ENCODE measurements around the gene AGXT.

AGXT gene

DNA sequence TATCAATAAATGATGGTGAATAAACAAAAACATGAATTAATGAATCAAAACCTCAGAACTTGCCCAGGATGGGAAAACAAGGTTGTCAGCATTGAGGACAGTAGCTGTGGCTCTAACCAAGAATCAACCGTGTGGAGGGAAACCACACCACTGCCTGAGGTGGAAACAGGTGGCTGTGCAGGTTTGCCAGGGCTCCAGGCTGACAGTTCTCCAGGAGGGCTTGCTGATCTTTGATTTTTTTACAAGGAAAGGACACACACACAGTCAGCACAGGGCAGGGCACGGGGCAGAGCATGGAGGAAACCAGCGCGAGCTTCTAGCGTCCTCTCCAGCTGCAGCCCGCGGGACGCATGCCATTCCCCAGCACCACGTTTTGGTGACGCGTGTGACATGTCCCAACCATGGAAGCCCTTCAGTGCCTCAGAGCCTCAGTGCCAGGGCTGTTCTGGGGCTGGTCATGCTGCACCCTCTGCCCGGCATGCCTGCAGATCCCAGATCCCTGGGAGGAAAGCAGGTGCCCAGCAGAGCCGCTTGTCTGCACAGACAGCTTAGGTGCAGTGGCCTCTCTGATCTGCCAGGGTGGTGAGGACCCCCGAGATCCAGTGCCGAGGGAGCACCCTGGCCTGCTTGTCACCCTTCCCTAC lies 15.8 kb upstream of the AGXT start:
- no peak for ATAC-seq
- no peak overlapping the region for H3K4me3 Mint-ChIP-seq
- peaks cover 0 to 8% of the 10 kb centered on the region in 2 donors for H3K9me3 Mint-ChIP-seq
- H3K4me1 Mint-ChIP-seq, result no peaks in the 10 kb centered on the region
- H3K27me3 Mint-ChIP-seq, result peaks cover 8% of the 10 kb centered on the region
- no peak overlapping the region for H3K27ac Mint-ChIP-seq
- DNase-seq, result no peak

DNA sequence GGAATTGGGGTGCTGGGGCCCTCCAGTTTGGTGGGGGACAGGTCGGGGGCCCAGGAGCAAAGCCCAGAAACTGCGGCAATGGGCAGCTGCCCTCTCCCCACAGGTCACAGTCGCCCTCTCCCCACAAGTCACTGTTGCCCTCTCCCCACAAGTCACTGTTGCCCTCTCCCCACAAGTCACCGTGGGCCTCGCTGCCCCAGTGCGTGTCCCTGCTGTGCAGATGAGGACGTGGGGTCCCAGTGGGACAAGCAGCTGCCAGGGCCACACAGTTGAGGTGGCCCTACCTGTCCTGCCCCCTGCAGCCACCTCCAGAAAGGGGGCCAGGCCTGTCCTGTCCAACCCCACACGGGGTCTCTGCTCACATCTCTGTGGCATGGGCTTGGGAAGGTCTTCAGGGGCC lies 13.0 kb upstream of the AGXT start:
- DNase-seq (no peak), ATAC-seq (no peak)
- Mint-ChIP-seq H3K9me3 (peaks cover 0 to 8% of the 10 kb centered on the region in 2 donors), H3K4me1 (no peaks in the 10 kb centered on the region), H3K4me3 (no peak overlapping the region), H3K27me3 (peaks cover 8% of the 10 kb centered on the region), H3K27ac (no peak overlapping the region)

DNA sequence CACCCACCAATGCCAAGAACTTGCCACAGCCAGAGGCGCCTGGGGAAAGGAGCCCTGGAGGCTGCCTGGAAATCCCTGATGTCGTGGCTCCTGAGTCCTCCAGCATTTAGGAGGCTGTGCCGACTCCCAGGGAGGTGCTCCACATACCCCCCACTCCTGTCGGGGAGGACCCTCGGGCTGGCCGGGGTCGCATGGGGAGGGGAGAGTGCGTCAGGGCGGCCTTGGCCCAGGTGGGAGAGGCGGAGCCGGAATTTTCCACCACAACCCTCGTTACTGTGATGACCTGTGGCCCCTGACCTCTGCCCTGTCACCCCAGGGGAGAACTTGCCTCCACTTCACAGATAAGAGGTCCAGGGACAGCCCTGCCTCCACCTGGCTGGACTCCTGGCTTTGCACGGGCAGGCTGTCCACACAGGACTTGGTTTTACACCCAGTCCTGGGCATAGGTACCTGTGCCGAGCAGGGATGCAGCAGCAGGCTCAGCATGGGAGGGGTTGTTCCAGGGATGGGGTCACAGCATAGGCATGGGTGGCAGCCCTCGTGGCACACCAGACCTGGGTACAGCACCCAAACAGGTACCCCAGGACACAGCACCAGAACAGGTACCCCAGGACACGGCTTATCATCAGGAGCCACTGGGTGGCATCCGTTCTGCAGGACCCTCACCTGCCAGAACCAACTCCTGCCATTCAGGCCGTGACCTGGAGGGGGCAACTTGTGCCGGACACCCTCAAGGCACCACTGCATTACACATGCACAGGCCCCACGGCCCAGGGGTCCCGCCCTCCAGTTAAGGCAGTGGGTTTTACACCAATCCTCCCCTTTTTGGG lies 12.3 kb upstream of the AGXT start:
- peaks cover 8% of the 10 kb centered on the region for H3K27me3 Mint-ChIP-seq

DNA sequence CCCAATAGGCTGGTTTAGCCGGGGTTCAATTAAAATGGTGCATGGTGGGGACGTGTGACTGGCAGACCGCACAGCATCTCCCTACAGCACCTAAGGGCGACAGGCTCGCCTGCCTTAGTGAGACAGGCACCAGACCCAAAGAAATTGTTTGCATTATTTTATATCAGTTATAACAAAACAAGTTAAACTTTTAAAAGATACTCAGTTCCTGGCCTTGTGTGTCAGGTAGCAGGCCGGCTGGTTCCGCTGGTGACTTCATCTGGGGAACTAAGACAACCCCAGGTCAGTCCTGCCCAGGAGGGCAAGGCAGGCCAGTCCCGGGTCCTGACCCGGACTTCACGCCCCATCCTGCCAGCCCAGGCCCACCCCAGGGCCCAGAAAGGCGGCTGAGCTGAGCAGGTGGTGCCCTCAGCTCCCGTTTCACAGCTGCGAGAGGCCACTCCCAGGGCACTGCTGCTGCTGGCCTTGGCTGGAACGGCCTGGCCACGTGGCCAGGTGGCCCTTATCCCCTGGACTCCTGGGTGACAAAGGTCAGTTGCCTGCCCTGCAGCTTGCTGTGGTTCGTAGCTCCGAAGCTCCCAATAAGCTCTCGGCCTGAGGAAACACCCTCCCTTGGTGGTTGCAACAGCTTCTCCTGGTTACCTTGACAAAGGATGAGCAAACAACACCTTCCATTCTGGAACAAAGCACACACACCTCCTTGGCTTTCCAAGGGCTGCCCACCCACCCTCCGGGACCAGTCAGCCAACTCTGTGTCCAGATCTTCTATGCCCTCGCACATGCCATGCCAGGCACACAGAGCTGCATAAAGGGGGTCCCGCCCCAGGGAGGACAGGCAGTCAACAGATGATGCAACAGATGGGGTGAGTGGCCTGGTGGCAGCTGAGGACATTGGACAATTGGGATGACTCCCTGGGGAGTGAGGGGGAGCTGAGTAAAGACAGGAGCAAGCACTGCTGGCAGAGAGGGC lies 11.3 kb upstream of the AGXT start:
- ATAC-seq (no peak), DNase-seq (no peak)
- H3K4me1 Mint-ChIP-seq, result no peaks in the 10 kb centered on the region
- no peak overlapping the region for H3K4me3 Mint-ChIP-seq
- H3K27me3 Mint-ChIP-seq, result peaks cover 3% of the 10 kb centered on the region
- H3K9me3 Mint-ChIP-seq, result peaks cover 0 to 8% of the 10 kb centered on the region in 2 donors
- no peak overlapping the region for H3K27ac Mint-ChIP-seq

More for the DNA sequence above, 12.3 kb upstream of the AGXT start:
- Mint-ChIP-seq H3K4me1 (no peaks in the 10 kb centered on the region), H3K27ac (no peak overlapping the region), H3K9me3 (peaks cover 0 to 8% of the 10 kb centered on the region in 2 donors), H3K4me3 (no peak overlapping the region)
- DNase-seq, result no peak
- ATAC-seq, result no peak

DNA sequence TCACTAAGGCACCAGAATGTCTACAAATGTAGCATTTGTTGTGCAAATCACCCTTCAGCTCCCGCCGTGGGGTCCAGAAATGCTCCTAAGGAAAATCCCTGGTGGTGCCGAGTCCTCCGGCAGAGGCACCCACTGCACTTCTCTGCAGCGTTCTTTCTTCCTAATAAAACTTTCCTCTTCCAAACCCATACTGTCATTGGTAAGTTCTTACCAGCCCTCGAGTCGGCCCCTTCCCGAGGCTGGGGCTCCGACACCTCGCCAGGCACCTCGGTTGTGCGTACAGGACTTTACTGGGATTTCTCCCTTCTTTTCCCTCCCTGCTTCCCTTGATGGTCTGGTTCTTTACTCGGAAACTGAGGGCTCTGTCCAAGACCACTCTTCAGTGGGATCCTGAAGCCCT lies 10.3 kb upstream of the AGXT start:
- DNase-seq (no peak), ATAC-seq (no peak)
- Mint-ChIP-seq H3K4me3 (no peak overlapping the region), H3K27ac (no peak overlapping the region), H3K9me3 (peaks cover 0 to 8% of the 10 kb centered on the region in 2 donors), H3K27me3 (peaks cover 3% of the 10 kb centered on the region), H3K4me1 (no peaks in the 10 kb centered on the region)

DNA sequence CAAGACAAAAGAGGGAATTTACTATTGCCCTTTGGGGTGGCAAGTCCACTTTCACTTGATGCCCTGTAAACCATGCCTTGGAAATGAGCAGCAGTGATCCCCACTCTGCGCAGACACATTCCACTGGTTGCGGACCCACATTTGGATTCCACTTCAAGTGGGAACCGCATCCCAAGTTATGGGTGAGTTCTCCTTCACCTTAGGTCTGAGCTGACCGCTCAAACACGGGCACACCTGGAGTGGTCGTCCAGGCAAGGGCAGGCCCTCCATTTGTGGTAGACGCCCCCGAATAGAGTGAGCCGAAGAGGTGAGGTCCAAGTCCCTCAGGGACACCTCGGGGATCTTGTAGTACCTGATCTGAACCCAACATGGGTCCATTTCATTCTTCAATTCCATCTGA lies 9.8 kb upstream of the AGXT start:
- H3K27ac Mint-ChIP-seq, result no peak overlapping the region
- no peaks in the 10 kb centered on the region for H3K4me1 Mint-ChIP-seq
- peaks cover 0 to 8% of the 10 kb centered on the region in 2 donors for H3K9me3 Mint-ChIP-seq
- H3K27me3 Mint-ChIP-seq, result peaks cover 9% of the 10 kb centered on the region
- H3K4me3 Mint-ChIP-seq, result no peak overlapping the region
- DNase-seq, result no peak
- no peak for ATAC-seq

DNA sequence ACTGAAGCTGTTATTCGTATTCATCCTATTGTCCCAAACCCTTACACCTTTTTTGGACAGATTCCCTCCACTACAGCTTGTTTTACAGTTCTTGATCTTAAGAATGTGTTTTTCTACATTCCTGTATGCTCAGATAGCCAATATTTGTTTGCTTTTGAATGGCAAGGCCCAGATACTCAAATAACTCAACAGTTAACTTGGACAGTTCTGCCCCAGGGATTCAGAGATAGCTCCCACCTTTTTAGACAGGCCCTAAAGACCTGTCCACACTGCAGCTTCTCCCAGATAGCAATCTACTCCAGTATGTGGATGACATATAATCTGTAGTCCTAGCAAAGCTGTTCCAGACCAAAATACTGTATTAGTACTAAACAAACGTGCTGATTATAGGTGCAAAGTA lies 7.1 kb upstream of the AGXT start:
- H3K4me1 Mint-ChIP-seq, result no peaks in the 10 kb centered on the region
- H3K27me3 Mint-ChIP-seq, result peaks cover 15% of the 10 kb centered on the region
- no peak overlapping the region for H3K4me3 Mint-ChIP-seq
- ATAC-seq, result no peak
- H3K9me3 Mint-ChIP-seq, result no peaks in the 10 kb centered on the region
- no peak for DNase-seq
- no peak overlapping the region for H3K27ac Mint-ChIP-seq

DNA sequence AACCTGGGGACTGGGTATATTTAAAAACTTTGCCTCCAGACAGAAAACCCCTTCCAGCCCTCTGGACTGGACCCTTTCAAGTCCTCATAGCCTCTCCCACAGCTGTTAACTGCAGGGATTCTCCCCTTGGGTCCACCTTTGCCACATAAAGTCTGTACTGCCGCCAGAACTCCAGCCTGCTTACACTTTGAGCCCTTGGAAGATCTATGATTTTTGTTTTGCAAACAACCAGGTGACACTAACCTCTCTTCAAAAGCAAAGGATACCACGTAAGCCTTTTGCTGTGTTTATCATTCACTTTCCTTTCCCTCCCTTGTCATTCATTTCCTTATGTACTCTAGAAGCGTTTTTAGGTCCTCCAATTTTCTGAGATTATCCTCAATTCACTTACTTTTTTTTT lies 4.1 kb upstream of the AGXT start:
- ATAC-seq (no peak), DNase-seq (no peak)
- Mint-ChIP-seq H3K4me3 (no peak overlapping the region), H3K4me1 (no peaks in the 10 kb centered on the region), H3K27ac (no peak overlapping the region), H3K9me3 (no peaks in the 10 kb centered on the region), H3K27me3 (peaks cover 15% of the 10 kb centered on the region)

DNA sequence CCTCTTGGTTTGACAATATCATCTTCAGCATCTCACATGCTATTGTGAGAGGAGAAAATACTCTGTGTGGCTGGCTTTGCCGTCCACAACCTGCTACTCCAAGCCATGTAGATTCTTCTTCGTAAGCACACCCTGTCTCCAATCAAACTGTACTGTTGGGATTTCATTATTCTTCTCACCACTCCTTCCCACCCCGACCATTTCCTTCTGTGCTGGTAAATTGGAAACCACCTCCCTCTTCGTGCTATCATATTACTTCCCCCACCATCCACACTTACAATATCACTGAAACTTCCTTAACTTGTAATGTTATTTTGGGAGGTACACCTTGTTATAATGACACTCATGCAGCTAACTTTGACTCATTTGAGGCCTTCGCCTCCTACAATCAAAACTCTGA lies 3.2 kb upstream of the AGXT start:
- H3K27me3 Mint-ChIP-seq, result peaks cover 15% of the 10 kb centered on the region
- H3K4me3 Mint-ChIP-seq, result no peak overlapping the region
- H3K9me3 Mint-ChIP-seq, result no peaks in the 10 kb centered on the region
- DNase-seq, result no peak
- no peak overlapping the region for H3K27ac Mint-ChIP-seq
- H3K4me1 Mint-ChIP-seq, result no peaks in the 10 kb centered on the region
- no peak for ATAC-seq

DNA sequence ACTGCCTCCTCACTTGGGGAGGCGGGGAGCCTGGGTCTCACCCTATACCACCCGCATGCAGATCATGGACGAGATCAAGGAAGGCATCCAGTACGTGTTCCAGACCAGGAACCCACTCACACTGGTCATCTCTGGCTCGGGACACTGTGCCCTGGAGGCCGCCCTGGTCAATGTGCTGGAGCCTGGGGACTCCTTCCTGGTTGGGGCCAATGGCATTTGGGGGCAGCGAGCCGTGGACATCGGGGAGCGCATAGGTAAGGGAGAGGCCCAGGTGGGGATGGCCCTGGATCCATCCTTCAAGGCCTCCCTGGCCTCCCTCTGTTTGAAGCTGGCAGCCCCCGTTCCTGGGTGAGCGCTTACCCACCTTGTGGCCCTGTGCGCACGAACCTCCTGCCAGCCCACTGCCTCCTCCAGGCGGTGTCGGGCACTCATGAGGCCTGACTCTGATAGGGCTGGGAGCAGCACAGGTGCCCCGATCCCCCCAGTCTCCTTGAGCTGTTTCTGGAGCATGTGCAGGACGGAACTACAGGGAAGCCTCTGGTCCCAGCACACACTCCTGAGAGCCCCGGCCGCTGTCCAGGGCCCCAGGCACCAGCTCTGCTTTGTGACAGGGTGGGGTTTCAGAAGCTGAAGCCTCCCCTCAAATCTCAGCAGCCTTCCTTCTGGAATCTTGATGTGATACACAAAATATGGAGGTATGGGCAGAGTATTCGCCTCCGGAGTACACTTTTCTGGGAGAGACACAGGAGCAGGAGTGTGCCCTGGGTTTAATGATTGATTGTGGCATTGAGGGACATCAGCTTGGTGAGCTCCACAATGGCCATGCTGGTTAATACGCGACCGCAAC lies 708 bp downstream of the AGXT start:
- DNase-seq (no peak), ATAC-seq (no peak)
- H3K27me3 Mint-ChIP-seq, result peaks cover 1% of the 10 kb centered on the region
- no peak overlapping the region for H3K27ac Mint-ChIP-seq
- no peaks in the 10 kb centered on the region for H3K4me1 Mint-ChIP-seq
- no peak overlapping the region for H3K4me3 Mint-ChIP-seq
- no peaks in the 10 kb centered on the region for H3K9me3 Mint-ChIP-seq

DNA sequence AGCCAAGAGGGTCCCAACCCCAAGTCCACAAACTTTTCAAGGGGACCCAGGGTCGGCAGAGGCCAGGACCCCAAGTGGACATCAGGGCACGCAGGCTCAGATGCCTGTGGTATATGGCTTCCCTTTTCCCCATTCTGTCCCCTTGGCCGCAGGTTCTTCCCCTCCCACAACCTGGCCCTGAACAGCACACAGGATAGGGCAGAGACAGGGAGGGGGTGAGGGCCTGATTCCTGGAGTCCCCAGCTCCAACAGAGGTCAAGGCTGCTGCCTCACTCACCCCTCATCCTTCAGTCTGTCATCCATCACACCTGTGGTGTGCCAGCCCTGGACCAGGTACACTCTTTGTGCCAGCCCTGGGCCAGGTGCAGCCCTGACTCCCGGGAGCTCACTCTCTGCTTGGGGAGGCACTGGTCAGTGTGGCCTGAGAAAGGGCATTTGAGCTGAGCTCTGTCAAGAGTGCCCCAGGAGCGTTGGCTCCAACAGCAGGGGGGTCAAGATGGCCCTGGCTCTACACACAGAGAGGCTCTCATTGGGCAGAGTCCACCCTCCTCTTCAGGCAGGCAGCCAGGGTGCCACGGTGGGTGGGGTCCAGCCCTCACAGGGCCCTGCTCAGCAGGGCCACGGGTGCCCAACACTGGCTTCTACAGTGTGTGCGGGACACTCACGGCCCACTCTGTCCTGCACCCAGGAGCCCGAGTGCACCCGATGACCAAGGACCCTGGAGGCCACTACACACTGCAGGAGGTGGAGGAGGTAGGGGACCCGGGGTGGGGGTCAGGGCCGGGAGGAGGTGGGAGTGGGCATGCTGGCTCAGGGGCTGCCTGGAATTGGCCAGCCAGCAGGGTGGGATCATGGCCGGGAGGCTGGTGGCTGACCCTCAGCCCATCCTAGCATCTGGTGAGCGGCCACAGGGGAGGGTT lies 1.6 kb downstream of the AGXT start:
- Mint-ChIP-seq H3K27ac (peak overlapping the region in 1 of 2 donors; percentile 57), H3K4me3 (no peak overlapping the region), H3K27me3 (no peaks in the 10 kb centered on the region), H3K4me1 (no peaks in the 10 kb centered on the region), H3K9me3 (no peaks in the 10 kb centered on the region)
- ATAC-seq, result no peak
- no peak for DNase-seq

DNA sequence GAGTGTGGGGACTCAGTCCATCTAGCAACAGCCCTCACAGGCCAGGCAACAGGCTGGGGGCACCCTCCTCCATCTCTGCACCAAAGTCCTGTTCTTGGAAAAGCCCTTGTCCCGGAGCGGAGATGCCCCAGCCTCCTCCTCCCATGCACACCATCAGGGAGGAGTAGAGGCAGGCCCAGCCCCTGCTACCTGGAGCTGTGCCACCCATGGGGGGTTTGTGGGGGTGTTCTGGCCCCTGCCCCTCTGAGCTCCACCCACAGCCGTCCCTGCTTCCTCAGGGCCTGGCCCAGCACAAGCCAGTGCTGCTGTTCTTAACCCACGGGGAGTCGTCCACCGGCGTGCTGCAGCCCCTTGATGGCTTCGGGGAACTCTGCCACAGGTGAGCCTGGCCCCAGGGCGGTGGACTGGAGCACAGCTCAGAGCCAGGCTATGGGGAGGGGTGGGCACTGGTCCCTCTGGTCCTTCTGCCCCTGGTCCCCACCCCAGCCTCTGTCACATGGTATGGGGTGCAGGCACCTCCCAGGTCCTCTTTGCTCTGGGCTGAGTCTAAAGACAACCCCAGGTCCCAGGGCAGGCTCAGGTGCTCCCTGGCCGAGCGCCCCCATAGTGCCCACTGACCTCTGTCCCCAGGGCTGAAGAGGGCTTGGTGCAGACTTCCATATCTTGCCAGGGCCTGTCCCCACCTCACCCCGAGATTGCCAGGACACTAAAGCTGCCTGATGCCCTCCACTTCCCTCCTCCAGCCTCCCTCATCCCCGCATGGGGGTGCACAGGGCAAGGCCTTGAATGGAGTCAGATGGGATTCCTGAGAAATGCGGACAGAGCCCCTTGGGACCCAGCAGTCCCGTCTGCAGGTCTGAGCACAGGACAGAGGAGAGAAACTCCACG lies 2.7 kb downstream of the AGXT start:
- Mint-ChIP-seq H3K4me1 (no peaks in the 10 kb centered on the region), H3K27ac (no peak overlapping the region), H3K27me3 (no peaks in the 10 kb centered on the region), H3K4me3 (no peak overlapping the region), H3K9me3 (no peaks in the 10 kb centered on the region)
- DNase-seq (no peak), ATAC-seq (no peak)

DNA sequence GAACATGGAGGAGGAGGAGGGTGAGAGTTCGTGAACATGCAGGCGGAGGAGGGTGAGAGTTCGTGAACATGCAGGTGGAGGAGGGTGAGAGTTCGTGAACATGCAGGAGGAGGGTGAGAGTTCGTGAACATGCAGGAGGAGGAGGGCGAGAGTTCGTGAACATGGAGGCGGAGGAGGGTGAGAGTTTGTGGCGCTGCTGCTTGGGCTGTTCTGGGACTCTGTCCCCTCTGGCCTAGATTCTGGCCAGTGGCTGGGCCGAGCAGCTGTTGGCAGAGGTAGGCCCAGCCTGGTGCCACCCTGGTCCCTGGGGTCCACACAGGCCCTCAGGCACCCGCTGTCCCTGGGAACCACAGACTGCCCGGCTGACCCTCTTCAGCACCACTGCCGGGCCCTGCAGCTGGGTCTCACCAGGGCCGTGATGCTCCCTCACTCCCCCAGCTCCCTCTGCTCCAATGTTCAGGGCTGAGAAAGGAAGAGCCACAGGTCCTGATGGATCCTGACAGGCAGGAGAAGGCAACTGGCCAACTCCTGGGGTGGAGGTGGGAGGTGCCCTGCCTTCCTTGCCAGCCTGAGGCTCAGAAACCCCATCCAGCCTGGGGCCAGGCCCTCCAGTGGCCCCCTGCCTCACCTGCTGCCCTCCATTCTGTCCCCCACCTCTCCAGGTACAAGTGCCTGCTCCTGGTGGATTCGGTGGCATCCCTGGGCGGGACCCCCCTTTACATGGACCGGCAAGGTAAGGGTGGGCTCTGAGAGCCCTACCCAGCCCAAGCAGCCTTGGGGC lies 3.9 kb downstream of the AGXT start:
- no peak for DNase-seq
- H3K27ac Mint-ChIP-seq, result no peak overlapping the region
- H3K4me1 Mint-ChIP-seq, result no peaks in the 10 kb centered on the region
- H3K4me3 Mint-ChIP-seq, result no peak overlapping the region
- no peaks in the 10 kb centered on the region for H3K27me3 Mint-ChIP-seq
- H3K9me3 Mint-ChIP-seq, result no peaks in the 10 kb centered on the region
- no peak for ATAC-seq

All from stimulated activated naive CD8-positive, alpha-beta T cell treated with anti-CD3 and anti-CD28 coated beads, Interleukin-15, amount 100 ng/mL, for 72 hours (primary cell).